Fibroblast of the aortic adventitia (primary cell): Measurements from ENCODE around the gene TGM2. TPM values are rescaled to one million over a fixed set of nuclear protein-coding genes. Genes with fewer than 3 reads are reported as not detected.

Source experiments
- DNase-seq: peaks from one replicate; pipeline ENCODE4 v3.0.0-alpha.2; 2010; ENCODE audit warnings: low read depth
- H3K4me3 ChIP-seq: 2 replicates; pipeline ENCODE4 v1.5.1; 2011; ENCODE audit warnings: low read depth, mild to moderate bottlenecking, control low read depth, low read length, moderate library complexity
- total RNA-seq: library from RNA; depleted of rRNA; stranded (reverse); fragments of >200 nt; gene quantifications from 2 replicates; pipeline ENCODE4 v1.2.3, GENCODE V29; 2012; ENCODE audit warnings: low replicate concordance
- TF ChIP-seq, protein P1 (sequence below): IDR thresholded peaks from 2 replicates; pipeline ENCODE4 v1.5.1; 2011; ENCODE audit warnings: mild to moderate bottlenecking, low read length, control low read depth, inconsistent platforms; ENCODE audit not compliant: insufficient read depth

The TGM2 gene
- total RNA-seq, 1 donor, result 117 TPM

- no peak overlapping the region for H3K4me3 ChIP-seq
- TF ChIP-seq, protein P1, sequence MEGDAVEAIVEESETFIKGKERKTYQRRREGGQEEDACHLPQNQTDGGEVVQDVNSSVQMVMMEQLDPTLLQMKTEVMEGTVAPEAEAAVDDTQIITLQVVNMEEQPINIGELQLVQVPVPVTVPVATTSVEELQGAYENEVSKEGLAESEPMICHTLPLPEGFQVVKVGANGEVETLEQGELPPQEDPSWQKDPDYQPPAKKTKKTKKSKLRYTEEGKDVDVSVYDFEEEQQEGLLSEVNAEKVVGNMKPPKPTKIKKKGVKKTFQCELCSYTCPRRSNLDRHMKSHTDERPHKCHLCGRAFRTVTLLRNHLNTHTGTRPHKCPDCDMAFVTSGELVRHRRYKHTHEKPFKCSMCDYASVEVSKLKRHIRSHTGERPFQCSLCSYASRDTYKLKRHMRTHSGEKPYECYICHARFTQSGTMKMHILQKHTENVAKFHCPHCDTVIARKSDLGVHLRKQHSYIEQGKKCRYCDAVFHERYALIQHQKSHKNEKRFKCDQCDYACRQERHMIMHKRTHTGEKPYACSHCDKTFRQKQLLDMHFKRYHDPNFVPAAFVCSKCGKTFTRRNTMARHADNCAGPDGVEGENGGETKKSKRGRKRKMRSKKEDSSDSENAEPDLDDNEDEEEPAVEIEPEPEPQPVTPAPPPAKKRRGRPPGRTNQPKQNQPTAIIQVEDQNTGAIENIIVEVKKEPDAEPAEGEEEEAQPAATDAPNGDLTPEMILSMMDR, result no peak
- no peak for DNase-seq
Observed at GRCh38 chr20:38196076-38196475, 31.0 kb upstream of the TGM2 start.

DNA sequence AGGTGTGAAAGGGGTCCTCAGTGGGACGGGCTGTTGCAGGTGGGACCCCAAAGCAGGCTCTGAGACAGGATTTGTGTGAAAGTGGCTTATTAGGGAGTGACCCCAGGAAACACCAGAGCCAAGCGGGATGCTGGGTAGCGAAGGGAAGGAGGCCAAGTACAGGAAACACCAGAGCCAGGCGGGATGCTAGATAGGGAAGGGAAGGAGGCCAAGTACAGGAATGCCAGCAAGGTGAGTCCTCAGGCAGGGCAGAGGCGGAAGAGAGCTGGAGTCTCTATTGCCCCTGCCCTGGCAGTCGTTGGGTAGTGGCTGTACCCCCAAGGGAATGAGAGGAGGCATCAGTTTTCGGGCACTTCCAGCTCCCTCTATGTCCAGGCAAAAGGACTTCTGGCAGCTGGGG, 30.5 kb upstream of the TGM2 start:
- no peak overlapping the region for H3K4me3 ChIP-seq
- DNase-seq, result no peak
- TF ChIP-seq, protein P1, result no peak

DNA sequence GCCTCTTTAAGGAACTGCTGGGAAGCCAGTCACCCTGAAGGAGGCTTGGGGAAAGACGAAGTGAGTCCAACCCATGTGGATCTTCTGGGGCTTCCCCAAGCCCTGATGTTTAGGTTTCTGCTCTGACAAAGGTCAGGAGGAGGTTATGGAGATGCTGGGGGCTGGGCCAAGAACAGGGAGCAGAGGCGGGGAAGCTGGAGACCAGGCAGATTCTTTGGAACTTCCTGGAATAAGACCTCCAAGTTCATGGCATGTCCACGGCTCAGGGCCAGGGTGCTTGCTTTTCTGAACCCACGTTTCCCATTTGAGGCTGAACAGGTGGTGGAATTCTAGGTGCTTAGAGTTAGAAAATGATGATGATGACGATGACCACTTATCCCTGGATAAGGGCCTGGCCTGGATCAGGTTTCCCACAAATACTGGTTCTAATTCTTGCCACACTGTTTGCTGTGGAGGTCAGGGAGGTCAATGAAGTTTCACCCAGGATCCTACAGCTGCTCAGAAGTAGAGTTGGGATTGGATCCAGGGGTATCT, 30.0 kb upstream of the TGM2 start:
- no peak for DNase-seq

GRCh38 chr20:38193586-38194105, 28.6 kb upstream of the TGM2 start:
- no peak overlapping the region for H3K4me3 ChIP-seq
- DNase-seq, result no peak
- TF ChIP-seq, protein P1, result no peak

More for the DNA sequence above, 30.0 kb upstream of the TGM2 start:
- no peak overlapping the region for H3K4me3 ChIP-seq
- TF ChIP-seq, protein P1, result no peak

DNA sequence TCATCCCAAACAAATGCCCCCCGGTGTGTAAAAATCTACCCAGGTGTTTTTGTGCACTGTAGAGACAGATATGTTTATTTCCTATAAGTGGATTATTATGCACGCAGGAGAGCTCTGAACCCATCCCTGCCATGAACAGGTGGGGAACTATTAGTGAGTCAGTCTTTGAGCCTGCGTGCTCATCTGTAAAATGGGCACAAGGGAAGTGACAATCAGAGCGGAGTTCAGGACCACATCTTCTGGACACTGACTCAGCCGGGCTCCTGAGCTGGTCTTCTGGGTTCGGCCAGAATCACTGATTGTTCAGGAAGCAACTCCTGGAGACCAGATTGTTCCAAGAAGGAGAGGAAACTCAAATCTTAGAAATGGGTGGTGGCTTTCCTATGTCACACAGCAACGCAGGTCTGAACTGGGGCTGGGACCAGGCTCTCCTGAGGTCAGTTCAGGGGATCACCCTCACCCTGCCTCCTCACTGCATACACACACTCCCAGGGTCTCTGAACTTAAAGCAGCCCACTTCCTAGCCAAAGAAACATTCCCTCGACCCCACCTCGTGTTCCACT, 27.3 kb upstream of the TGM2 start:
- DNase-seq, result no peak
- no peak overlapping the region for H3K4me3 ChIP-seq
- TF ChIP-seq, protein P1, result no peak

DNA sequence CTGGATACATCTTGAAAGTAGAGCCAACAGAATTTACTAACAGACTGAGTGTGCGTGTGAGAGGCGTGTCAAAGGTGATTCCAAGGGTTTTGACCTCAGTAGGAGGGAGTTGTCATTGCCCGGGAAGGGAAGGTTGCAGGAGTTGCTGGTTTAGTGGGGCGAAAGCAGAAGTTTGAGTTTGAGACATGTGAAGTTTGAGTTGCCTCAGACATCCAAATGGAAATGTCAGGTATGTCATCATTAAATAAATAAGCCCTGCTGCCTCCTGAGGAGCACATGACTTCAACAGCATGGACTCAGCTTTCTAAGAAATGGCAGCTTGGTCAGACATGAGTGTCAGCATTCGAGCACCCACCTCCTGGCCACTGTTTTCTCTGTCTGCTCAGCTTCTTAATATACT, 26.6 kb upstream of the TGM2 start:
- TF ChIP-seq, protein P1, result no peak
- H3K4me3 ChIP-seq, result no peak overlapping the region
- DNase-seq, result no peak

GRCh38 chr20:38190936-38191371, 25.9 kb upstream of the TGM2 start:
- TF ChIP-seq, protein P1, result no peak
- DNase-seq, result no peak
- no peak overlapping the region for H3K4me3 ChIP-seq
